ENCODE data around the gene IL1F10.

DNA sequence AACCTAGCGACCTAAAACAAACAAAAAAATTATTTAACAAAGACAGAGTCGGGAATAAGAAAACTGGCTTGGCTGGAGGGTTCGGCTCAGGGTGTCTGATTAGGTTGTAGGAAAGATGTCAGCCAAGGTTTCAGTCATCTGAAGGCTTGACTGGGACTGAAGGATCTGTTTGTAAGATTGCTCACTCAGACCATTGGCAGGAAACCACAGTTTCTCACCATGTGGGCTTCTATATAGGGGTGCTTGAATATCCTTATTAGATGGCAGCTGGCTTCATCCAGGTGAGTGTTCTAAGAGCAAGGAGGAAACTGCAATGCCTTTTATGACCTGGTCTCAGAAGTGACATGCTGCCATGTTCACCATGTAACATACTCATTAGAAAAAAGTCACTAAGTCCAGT lies 14.1 kb upstream of the IL1F10 start:
- TF ChIP-seq, protein P1, sequence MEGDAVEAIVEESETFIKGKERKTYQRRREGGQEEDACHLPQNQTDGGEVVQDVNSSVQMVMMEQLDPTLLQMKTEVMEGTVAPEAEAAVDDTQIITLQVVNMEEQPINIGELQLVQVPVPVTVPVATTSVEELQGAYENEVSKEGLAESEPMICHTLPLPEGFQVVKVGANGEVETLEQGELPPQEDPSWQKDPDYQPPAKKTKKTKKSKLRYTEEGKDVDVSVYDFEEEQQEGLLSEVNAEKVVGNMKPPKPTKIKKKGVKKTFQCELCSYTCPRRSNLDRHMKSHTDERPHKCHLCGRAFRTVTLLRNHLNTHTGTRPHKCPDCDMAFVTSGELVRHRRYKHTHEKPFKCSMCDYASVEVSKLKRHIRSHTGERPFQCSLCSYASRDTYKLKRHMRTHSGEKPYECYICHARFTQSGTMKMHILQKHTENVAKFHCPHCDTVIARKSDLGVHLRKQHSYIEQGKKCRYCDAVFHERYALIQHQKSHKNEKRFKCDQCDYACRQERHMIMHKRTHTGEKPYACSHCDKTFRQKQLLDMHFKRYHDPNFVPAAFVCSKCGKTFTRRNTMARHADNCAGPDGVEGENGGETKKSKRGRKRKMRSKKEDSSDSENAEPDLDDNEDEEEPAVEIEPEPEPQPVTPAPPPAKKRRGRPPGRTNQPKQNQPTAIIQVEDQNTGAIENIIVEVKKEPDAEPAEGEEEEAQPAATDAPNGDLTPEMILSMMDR (IDR thresholded peaks at IDR 0.05; ENCODE audit: low read depth, low read length, missing input control) = no peak
- TF ChIP-seq JUND (IDR thresholded peaks at IDR 0.05) (no peak), EGR1 (IDR thresholded peaks at IDR 0.05; ENCODE audit: low read depth in 2 of 2) (no peak), NR2F2 (IDR thresholded peaks at IDR 0.05) (no peak), GABPA (IDR thresholded peaks at IDR 0.05 in 1 of 2, conservative IDR thresholded peaks at IDR 0.05 in 1 of 2) (no peak), SP1 (IDR thresholded peaks at IDR 0.05) (no peak)
- TF ChIP-seq, protein P2, sequence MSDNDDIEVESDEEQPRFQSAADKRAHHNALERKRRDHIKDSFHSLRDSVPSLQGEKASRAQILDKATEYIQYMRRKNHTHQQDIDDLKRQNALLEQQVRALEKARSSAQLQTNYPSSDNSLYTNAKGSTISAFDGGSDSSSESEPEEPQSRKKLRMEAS (IDR thresholded peaks at IDR 0.05) = no peak

All from liver (tissue), 3 donors.